Thyroid gland (tissue), 4 donors: ENCODE measurements around the gene RSRC1. TPM values are rescaled to one million over a fixed set of nuclear protein-coding genes. Genes with fewer than 3 reads are reported as not detected.

Experiments
- DNase-seq, 2 donors: peaks; one replicate each; pipeline ENCODE4 v3.0.0-alpha.2; 2019
- H3K27ac ChIP-seq, 3 donors: fragments of 200-600 bp; sonication (generic); 1 replicate in 2 of 3; 2 replicates in 1 of 3; pipeline ENCODE4 v1.5.1; 2016 to 2019; ENCODE audit warnings: mild to moderate bottlenecking in 1 of 3, moderate library complexity in 1 of 3
- H3K27me3 ChIP-seq: fragments of 200-600 bp; sonication (generic); one replicate; pipeline ENCODE4 v1.5.1; 2019
- H3K36me3 ChIP-seq, 2 donors: fragments of 200-600 bp; sonication (generic); one replicate each; pipeline ENCODE4 v1.5.1; 2016 to 2019
- H3K4me1 ChIP-seq, 2 donors: fragments of 200-600 bp; sonication (generic); one replicate each; pipeline ENCODE4 v1.5.1; 2017 to 2019
- H3K4me3 ChIP-seq, 3 donors: fragments of 200-600 bp; sonication (generic); replicated peaks in 1 of 3; 1 replicate in 2 of 3; 2 replicates in 1 of 3; pipeline ENCODE4 v1.5.1; 2016; ENCODE audit warnings: mild to moderate bottlenecking in 1 of 3
- H3K9me3 ChIP-seq: fragments of 200-600 bp; sonication (generic); one replicate; pipeline ENCODE4 v1.5.1; 2017
- POLR2A ChIP-seq, 2 donors: fragments of 450-650 bp; IDR thresholded peaks; one replicate each; pipeline ENCODE4 v1.6.1; 2017; ENCODE audit warnings: antibody characterized with exemption in 2 of 2, mild to moderate bottlenecking in 2 of 2, moderate library complexity in 1 of 2
- WGBS, 2 donors: methylation state at CpG; one replicate each; pipeline ENCODE4 v1.1.5; 2017; 5-methylcytosine and 5-hydroxymethylcytosine counted together
- intact Hi-C: fragments of 100-400 bp; cut with DNase I; formaldehyde crosslinking; loops from one replicate; pipeline ENCODE4 v1.15.1; 2023
- total RNA-seq, 4 donors: library from RNA; depleted of rRNA; stranded (reverse); fragments of >200 nt; gene quantifications; one replicate each; pipeline ENCODE4 v1.2.3, GENCODE V29; 2016
- TF ChIP-seq, protein P1 (sequence below), 6 experiments: fragments of 200-600 bp in 3 of 6; fragments of 450-650 bp in 3 of 6; sonication (generic) in 3 of 6; IDR thresholded peaks; one replicate each; pipeline ENCODE4 v1.5.1; 2016 to 2019; ENCODE audit warnings: antibody characterized with exemption in 6 of 6, mild to moderate bottlenecking in 2 of 6, inconsistent platforms in 1 of 6, moderate library complexity in 1 of 6

The RSRC1 gene
- total RNA-seq, 4 donors from 2014 or later, result 51.7 to 65.4 (median 59.9) TPM

DNA sequence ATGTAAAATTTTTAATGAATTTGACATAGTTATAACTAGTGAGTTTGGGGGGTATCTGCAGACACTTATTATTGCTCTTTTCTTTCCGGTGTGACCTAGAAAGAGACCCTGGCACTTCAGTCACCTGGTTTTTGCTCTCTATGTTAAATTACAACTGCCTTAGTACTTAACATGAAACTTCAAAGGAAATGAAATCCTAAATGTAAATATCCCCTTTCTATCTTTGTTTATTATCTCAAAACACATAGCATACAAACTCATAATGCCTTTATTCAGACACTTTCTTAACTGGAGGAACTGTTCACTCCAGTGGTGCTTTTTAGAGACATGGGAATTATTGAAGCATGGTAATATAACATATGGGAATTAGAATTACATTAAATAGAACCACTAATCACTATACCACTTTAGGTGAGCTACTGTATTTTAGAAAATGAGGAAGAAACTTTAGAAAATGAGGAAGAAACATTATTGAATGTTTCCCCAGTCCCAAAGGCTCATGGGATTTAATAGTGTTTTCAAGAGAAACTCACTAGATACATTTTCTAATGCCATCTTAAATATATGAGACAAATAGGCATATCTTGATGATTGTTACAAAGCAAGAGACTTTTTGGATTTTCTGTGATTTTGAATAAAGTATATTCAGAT, 341.6 kb downstream of the RSRC1 start:
- intact Hi-C loops, result no loop called here
- 84% methylated on average over 1 of the region's 1 CpG for WGBS, 2 donors
- DNase-seq, result no peak

DNA sequence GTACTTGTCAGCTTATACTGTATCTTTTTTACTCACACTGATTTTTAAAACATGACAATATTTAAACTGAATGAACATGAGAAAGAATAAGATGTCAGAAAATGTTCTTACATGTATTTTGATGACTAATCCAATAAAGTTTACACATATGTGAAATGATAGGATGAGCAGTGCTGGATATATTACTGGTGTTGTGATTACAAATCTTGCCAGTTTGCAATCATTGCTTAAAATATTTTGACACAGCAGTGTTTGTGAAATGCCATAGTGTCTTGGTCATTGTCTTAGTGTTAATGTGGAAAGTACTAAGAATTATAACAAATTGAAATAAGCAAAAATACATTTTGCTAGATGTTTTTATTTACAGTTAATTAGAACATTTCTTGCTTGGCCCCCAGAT, 342.4 kb downstream of the RSRC1 start:
- no peak for TF ChIP-seq POLR2A (IDR thresholded peaks at IDR 0.05)
- TF ChIP-seq, protein P1, sequence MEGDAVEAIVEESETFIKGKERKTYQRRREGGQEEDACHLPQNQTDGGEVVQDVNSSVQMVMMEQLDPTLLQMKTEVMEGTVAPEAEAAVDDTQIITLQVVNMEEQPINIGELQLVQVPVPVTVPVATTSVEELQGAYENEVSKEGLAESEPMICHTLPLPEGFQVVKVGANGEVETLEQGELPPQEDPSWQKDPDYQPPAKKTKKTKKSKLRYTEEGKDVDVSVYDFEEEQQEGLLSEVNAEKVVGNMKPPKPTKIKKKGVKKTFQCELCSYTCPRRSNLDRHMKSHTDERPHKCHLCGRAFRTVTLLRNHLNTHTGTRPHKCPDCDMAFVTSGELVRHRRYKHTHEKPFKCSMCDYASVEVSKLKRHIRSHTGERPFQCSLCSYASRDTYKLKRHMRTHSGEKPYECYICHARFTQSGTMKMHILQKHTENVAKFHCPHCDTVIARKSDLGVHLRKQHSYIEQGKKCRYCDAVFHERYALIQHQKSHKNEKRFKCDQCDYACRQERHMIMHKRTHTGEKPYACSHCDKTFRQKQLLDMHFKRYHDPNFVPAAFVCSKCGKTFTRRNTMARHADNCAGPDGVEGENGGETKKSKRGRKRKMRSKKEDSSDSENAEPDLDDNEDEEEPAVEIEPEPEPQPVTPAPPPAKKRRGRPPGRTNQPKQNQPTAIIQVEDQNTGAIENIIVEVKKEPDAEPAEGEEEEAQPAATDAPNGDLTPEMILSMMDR (IDR thresholded peaks at IDR 0.05), result no peak
- Histone ChIP-seq H3K36me3 (no peaks in the 10 kb centered on the region), H3K27ac (no peak overlapping the region), H3K4me3 (no peak overlapping the region), H3K27me3 (no peaks in the 10 kb centered on the region), H3K4me1 (no peaks in the 10 kb centered on the region), H3K9me3 (no peaks in the 10 kb centered on the region)
- intact Hi-C loops, result no loop called here
- no peak for DNase-seq

More for the DNA sequence above, 341.6 kb downstream of the RSRC1 start:
- H3K36me3 ChIP-seq, result no peaks in the 10 kb centered on the region
- no peak overlapping the region for H3K27ac ChIP-seq
- no peaks in the 10 kb centered on the region for H3K9me3 ChIP-seq
- H3K4me3 ChIP-seq, result no peak overlapping the region
- H3K4me1 ChIP-seq, result no peaks in the 10 kb centered on the region
- no peak for TF ChIP-seq POLR2A (IDR thresholded peaks at IDR 0.05)
- TF ChIP-seq, protein P1 (IDR thresholded peaks at IDR 0.05), result no peak
- H3K27me3 ChIP-seq, result no peaks in the 10 kb centered on the region

DNA sequence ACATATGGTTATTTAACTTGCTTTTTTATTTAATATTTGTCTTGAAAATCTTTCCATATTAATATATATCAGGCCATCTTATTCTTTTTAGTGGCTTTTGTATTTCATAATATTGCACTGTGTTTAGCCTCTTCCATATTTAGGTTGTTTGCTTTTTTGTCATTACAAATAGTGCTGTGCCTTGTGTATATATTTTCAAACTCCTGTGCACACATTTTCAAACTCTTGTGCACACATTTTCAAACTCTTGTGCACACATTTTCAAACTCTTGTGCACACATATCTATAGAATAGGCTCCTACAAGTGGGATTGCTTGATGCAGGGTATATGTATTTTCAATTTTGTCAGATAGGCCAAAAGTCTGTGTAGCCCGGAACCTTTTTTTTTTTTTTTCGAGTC, 343.1 kb downstream of the RSRC1 start:
- intact Hi-C loops, result no loop called here
- no peak overlapping the region for H3K4me3 ChIP-seq

DNA sequence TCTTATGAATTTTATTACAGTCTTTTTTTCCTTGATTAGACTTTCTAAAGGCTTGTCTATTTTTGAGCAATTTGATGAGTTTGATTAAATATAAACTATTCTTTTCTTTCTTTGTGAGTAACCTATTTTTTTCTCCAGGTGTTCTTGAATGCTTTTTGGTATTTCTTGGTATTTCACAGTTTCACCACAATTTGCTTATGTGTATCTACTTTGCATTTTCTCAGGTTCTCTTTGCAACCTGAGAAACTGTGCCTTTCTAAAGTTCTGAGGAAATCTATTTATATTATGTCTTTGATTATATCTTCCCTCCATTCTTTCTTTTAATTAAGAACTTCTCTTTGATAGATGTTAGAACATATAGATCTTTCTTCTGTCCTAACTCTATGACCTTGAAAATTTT, 344.0 kb downstream of the RSRC1 start:
- H3K4me1 ChIP-seq, result no peaks in the 10 kb centered on the region
- no peaks in the 10 kb centered on the region for H3K36me3 ChIP-seq
- H3K27ac ChIP-seq, result no peak overlapping the region
- no peak for DNase-seq
- intact Hi-C loops, result no loop called here
- TF ChIP-seq, protein P1 (IDR thresholded peaks at IDR 0.05), result no peak
- TF ChIP-seq POLR2A (IDR thresholded peaks at IDR 0.05), result no peak
- H3K4me3 ChIP-seq, result no peak overlapping the region
- H3K27me3 ChIP-seq, result no peaks in the 10 kb centered on the region
- no peaks in the 10 kb centered on the region for H3K9me3 ChIP-seq

More for the DNA sequence above, 343.1 kb downstream of the RSRC1 start:
- 94 to 97% methylated on average over 2 of the region's 2 CpGs for WGBS, 2 donors
- Histone ChIP-seq H3K27ac (no peak overlapping the region), H3K36me3 (no peaks in the 10 kb centered on the region), H3K4me1 (no peaks in the 10 kb centered on the region), H3K9me3 (no peaks in the 10 kb centered on the region), H3K27me3 (no peaks in the 10 kb centered on the region)
- TF ChIP-seq POLR2A (IDR thresholded peaks at IDR 0.05), result no peak
- TF ChIP-seq, protein P1 (IDR thresholded peaks at IDR 0.05), result no peak
- DNase-seq, result no peak

DNA sequence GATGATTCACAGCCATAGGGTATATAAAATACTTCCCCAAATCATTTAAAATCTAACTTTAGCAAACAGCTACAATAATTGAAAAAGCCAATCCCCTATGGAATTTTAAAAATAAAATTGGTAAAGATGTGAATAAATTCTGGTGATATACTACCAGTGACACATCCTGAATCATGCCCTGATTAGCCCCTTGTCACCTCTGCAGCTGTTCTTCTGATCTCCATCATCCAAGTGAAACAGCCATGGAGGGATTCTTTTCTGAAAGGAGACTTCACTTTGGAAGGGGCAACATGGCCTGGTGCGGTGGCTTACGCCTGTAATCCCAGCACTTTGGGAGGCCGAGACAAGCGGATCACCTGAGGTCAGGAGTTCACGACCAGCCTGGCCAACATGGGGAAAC, 345.5 kb downstream of the RSRC1 start:
- Histone ChIP-seq H3K4me1 (no peaks in the 10 kb centered on the region), H3K36me3 (no peaks in the 10 kb centered on the region), H3K4me3 (no peak overlapping the region), H3K9me3 (no peaks in the 10 kb centered on the region), H3K27ac (no peak overlapping the region), H3K27me3 (no peaks in the 10 kb centered on the region)
- WGBS, 2 donors, result 96 to 100% methylated on average over 5 of the region's 5 CpGs
- no peak for DNase-seq
- no peak for TF ChIP-seq POLR2A (IDR thresholded peaks at IDR 0.05)
- intact Hi-C loops, result no loop called here
